GM19035 (cell line): ENCODE measurements around the gene OR2F2.

ENCODE experiments used
- ATAC-seq: cut with Tn5 transposase; IDR thresholded peaks from one replicate; pipeline ENCODE4 v1.9.1; 2021; ENCODE audit not compliant: unreplicated experiment

The OR2F2 gene, protein sequence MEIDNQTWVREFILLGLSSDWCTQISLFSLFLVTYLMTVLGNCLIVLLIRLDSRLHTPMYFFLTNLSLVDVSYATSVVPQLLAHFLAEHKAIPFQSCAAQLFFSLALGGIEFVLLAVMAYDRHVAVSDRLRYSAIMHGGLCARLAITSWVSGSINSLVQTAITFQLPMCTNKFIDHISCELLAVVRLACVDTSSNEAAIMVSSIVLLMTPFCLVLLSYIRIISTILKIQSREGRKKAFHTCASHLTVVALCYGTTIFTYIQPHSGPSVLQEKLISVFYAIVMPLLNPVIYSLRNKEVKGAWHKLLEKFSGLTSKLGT

GRCh38 chr7:143934526-143935325 is at the start of gene OR2F2:
TSS of gene OR2F2 (plus strand) at chr7:143935233. CDS start at chr7:143935233, 0 bp downstream.
- ATAC-seq: no peak

DNA sequence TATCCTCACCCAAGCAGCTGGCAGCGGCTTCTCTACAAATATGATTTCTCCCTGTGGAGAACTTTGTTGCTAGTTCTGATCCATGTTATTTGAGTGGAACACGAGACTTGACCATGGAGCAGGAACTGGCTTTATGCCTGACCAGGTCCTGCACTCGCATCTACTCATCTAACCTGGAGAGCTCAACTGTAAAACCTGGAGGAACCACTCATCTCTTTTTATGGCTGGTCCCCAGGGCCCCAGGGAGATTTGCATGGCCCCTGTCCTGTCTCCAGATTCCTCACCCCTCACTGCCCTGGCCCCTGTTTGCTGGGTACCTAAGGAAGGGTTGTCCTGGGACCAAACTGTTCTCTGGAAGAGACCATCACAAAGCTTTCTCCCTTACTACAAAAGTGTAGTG is 49.1 kb upstream of the OR2F2 start:
- no peak for ATAC-seq

GRCh38 chr7:143886826-143887477 is 48.1 kb upstream of the OR2F2 start:
- ATAC-seq: no peak

DNA sequence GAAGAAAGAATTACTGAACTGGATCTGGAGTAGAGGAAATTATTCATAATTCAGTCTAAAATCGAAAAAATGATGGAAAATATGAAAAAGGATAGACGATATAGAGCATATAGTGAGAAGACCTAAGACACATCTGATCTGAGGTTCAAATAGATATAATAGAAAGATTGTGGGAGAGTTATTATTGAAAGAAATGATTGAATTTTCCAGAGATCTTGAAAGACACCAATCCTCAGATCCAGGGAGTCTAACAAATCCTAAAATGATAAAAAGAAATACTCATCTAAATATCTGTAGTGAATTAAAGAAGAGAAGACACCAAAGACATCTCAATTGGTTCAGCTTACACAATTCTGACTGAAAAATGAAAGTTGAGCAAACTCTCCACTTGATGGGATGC is 46.0 kb upstream of the OR2F2 start:
- no peak for ATAC-seq

GRCh38 chr7:143890558-143890957 is 44.5 kb upstream of the OR2F2 start:
- ATAC-seq: no peak

- ATAC-seq: no peak
These were observed 43.6 kb upstream of the OR2F2 start for GRCh38 chr7:143891457-143891856.

DNA sequence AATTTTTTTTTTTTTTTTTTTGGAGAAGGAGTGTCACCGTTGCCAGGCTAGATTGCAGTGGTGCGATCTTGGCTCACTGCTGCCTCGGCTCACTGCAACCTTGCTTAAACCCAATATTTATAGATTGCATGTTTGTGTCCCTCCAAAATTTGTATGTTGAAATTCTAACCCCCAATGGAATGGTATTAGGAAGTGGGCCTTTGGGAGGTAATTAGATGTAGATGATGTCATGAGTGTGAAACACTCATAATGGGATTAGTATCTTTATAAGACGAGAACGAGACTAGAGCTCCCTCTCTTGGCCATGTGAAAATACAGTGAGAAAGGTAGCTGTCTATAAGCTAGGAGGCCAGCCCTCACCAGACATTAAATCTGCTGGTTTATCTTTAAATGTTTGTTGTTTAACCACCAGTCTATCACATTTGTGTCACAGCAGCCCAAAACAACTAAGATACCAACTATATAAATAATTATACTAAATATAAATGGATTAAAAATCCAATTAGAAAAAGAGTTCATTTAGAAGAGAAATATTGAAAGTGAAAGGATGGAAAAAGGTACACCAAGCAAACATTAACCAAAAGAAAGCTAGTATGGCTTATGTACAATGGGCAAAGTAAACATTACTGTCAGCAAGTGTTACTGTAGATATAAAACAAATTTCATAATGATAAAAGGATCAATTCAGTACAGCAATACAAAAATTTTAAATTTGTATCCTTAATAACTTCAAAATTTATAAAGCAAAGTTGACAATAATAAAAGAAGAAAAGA is 42.3 kb upstream of the OR2F2 start:
- peak; percentile 100 for ATAC-seq

DNA sequence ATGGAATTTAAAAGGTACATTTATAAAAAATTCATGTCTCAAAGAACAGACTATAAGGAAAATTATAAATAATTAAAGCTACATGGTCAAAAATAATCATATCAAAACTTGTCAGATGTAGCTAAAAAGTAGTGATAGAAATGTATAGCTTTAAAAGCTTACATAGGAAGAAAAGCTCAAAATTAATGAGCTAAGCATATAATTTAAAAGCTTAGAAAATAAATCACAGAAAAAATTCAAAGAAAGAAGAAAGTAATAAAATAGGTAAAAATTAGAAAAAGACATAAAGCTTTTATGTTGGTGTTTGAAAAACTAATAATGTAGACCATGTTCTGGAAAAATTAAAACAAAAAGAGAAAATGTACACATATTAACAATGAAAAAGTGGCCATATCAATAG is 38.4 kb upstream of the OR2F2 start:
- ATAC-seq: no peak

- no peak for ATAC-seq
These were observed 36.2 kb upstream of the OR2F2 start for GRCh38 chr7:143898810-143899209.

GRCh38 chr7:143900230-143900766 is 34.7 kb upstream of the OR2F2 start:
- no peak for ATAC-seq

- ATAC-seq: no peak
These were observed 33.7 kb upstream of the OR2F2 start for GRCh38 chr7:143901332-143901667.

- ATAC-seq: peak; percentile 93
These were observed 33.2 kb upstream of the OR2F2 start, which contains the start of gene TCAF1 for GRCh38 chr7:143901668-143902331. TSS of gene TCAF1 (minus strand) at chr7:143902176. CDS start at chr7:143876608, 25,568 bp downstream.

- no peak for ATAC-seq
These were observed 32.6 kb upstream of the OR2F2 start for GRCh38 chr7:143902332-143902899.

- ATAC-seq: no peak
These were observed 29.5 kb upstream of the OR2F2 start for GRCh38 chr7:143905509-143905908.

DNA sequence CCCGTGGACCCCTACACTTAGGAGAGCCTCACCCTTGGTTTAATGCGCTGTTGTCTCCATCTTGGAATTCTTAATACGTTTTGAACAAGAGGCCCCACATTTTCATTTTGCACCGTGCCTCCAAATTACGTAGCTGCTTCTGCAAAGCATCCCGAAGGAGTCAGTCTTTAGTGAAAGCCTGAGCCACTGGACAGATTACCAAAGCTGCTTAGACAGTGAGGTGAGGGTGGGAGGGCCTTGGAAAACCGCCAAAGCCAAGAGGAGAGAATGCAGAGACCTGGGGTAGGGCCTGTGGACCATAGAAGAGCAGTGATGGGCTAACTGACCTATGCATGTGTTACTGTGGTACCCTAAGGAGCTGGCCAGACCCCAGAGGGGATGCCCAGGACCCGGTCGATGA is 28.9 kb upstream of the OR2F2 start:
- no peak for ATAC-seq

DNA sequence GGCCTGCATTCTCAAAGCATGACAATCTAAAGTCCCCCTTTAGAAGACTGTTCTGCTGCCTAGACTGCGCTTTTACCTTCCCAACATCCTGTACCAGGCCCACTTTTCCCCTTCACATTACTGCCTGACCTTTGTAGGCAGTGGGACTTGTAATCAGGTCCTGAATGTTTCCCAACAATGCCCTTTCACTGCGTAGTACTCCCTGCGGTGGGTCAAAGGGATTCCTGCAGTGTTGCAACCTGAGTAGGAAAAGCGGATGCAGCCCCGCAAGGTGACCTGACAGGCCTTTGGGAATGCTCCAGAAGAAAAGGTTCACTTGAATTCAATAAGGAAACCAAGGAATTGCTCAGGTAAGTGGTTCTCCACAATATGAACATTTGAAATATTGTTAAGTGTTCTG is 28.1 kb upstream of the OR2F2 start:
- ATAC-seq: no peak

- ATAC-seq: no peak
These were observed 26.9 kb upstream of the OR2F2 start for GRCh38 chr7:143908120-143908519.

DNA sequence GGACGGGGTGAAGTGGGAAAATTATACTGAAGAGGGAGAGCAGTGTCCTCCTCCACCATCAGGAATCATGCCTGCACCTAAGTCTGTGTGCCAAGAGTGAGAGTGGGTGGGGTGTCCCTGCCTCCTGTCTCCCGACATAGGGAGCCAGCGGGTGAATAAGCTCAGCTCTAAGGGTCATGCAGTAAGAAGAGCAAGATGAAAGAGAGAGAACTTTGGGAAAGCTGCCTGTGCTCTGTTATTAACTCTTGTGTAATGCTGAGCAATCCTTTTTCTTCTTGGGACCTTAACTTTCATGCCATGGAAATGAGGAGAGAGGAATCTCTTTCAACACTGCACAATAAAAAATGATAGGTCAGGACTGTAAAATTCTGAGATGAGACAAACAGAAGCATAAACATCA is 25.2 kb upstream of the OR2F2 start:
- no peak for ATAC-seq

DNA sequence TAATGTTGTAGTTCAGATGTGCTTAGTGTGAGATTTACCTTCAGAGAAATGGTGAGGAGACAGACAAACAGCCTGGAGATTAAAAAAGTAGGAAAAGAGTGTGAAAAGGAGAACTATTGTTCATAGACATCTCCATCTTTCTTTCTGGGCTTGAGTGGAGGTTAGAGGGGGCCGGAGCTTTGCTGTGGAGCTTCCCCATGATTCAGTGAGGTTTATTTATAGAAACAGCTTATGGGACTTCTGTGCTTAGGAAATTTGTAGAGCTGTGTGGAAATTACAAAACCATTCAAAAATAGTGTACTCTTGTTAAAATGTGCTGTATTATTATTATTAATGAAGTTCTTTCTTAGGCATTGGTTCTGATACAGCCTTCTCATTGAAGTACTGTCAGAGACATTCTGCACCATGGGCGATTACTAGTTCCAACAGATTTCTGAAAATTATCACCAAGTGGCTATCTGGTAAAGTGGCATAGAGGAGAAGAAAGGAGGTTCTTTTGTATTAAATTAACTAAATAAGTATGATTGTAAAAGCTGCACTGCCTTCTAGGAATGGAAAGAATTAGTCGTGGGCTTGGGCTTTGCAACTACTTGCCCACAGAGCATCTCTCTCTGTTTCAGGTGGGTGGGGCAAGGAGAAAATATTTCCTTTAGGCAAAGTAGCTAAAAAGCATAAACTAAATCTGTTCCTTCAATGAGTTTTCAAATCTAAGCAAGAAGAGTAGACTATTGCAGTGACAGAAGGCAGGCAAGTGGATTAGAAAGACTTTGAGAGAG is 24.4 kb upstream of the OR2F2 start:
- ATAC-seq: no peak
